K562 (cell line): ENCODE data around the gene BDH1. TPM values are rescaled to one million over a fixed set of nuclear protein-coding genes. Genes with fewer than 3 reads are reported as not detected.
"Not testable (repeated sequence)": the region's sequence is repeated elsewhere in the genome, so short reads cannot be mapped to it uniquely, and the experiment has no call there.

Source experiments
- ATAC-seq: fragments of 200-7000 bp; cut with Tn5 transposase; 3 replicates; pipeline ENCODE4 v1.9.1; 2020; ENCODE audit warnings: moderate library complexity
- BruUV-seq: library from RNA; stranded (reverse); fragments of 400-500 nt; replicated peaks from 2 replicates; lab custom pipeline; 2021; lab: Mats Ljungman, UMichigan
- CTCF ChIA-PET: fragments of 300-600 bp; formaldehyde crosslinking; extraction: SDS; loops from one replicate; lab custom pipeline; 2021; ENCODE audit warnings: low intra/inter-chr PET ratio; lab: Yijun Ruan, JAX
- POLR2A ChIA-PET: fragments of 300-600, 350-650 bp; sonication (Branson Sonifier 250); formaldehyde crosslinking; extraction: SDS; loops from one replicate; lab custom pipeline; 2021; ENCODE audit warnings: antibody characterized with exemption, inconsistent platforms; lab: Yijun Ruan, JAX
- DNase-seq, 4 experiments: peaks; one replicate each; pipeline versions ENCODE4 v3.0.0 to v3.0.0-alpha.2; 2011 to 2018; ENCODE audit warnings: low spot score in 3 of 4, mixed read lengths in 3 of 4; ENCODE audit errors: extremely low read depth in 1 of 4
- FAIRE-seq: peaks from 2 replicates; lab custom pipeline; 2011; peaks lifted over from hg19 to GRCh38; lab: Jason Lieb, UNC
- H2AFZ ChIP-seq: 2 replicates; pipeline ENCODE4 v1.6.0; 2011; ENCODE audit warnings: low read depth, low read length, control low read depth, inconsistent platforms
- H3K27ac ChIP-seq: fragments of 200-600 bp; 3 replicates; pipeline ENCODE4 v1.8.0; 2011; ENCODE audit warnings: low read depth, mild to moderate bottlenecking, control low read depth, inconsistent platforms, low read length, moderate library complexity, mixed read lengths; ENCODE audit errors: extremely low read depth
- H3K27me3 ChIP-seq, 2 experiments: fragments of 300-600 bp in 1 of 2; 2 replicates in 1 of 2; 3 replicates in 1 of 2; pipeline versions ENCODE4 v1.6.0 to v1.8.0; 2011; ENCODE audit warnings: inconsistent platforms in 2 of 2, low read length in 2 of 2, mild to moderate bottlenecking in 1 of 2, mixed read lengths in 1 of 2, moderate library complexity in 1 of 2; ENCODE audit not compliant: control insufficient read depth in 2 of 2, insufficient read depth in 2 of 2
- H3K36me3 ChIP-seq: fragments of 300-600 bp; 3 replicates; pipeline ENCODE4 v1.8.0; 2011; ENCODE audit warnings: mild to moderate bottlenecking, low read length, inconsistent platforms; ENCODE audit not compliant: control insufficient read depth, insufficient read depth
- H3K4me1 ChIP-seq, 2 experiments: fragments of 200-600 bp in 1 of 2; replicated peaks in 1 of 2; 2 replicates in 1 of 2; 3 replicates in 1 of 2; pipeline versions ENCODE4 v1.5.1 to v1.8.0; 2011; ENCODE audit warnings: inconsistent platforms in 2 of 2, low read length in 2 of 2, mild to moderate bottlenecking in 1 of 2, mixed read lengths in 1 of 2, moderate library complexity in 1 of 2; ENCODE audit not compliant: control insufficient read depth in 2 of 2, insufficient read depth in 2 of 2
- H3K4me2 ChIP-seq: 2 replicates; pipeline ENCODE4 v1.6.1; 2011; ENCODE audit warnings: low read length, control low read depth, inconsistent platforms, mixed read lengths; ENCODE audit not compliant: insufficient read depth
- H3K4me3 ChIP-seq: fragments of 200-600 bp; sonication (generic), shearing (Covaris generic); 2 replicates; pipeline ENCODE4 v1.5.1; 2016; ENCODE audit warnings: control low read depth, inconsistent platforms
- H3K79me2 ChIP-seq: fragments of 200-600 bp; 3 replicates; pipeline ENCODE4 v1.8.0; 2011; ENCODE audit warnings: low read length, inconsistent platforms; ENCODE audit not compliant: control insufficient read depth, insufficient read depth
- H3K9ac ChIP-seq, 2 experiments: 2 replicates each; pipeline versions ENCODE4 v1.6.0 to v1.6.1; 2011; ENCODE audit warnings: low read depth in 2 of 2, low read length in 2 of 2, control low read depth in 1 of 2, inconsistent platforms in 1 of 2, mild to moderate bottlenecking in 1 of 2, mixed read lengths in 1 of 2; ENCODE audit not compliant: insufficient read depth in 1 of 2
- H3K9me1 ChIP-seq: one replicate; pipeline ENCODE4 v1.6.0; 2011; ENCODE audit warnings: inconsistent platforms, mild to moderate bottlenecking, low read length, moderate library complexity; ENCODE audit not compliant: control insufficient read depth, insufficient read depth
- H3K9me3 ChIP-seq: replicated peaks from 2 replicates; pipeline ENCODE4 v1.5.1; 2011; ENCODE audit warnings: low read depth, low read length, inconsistent platforms; ENCODE audit not compliant: control insufficient read depth, insufficient read depth
- H4K20me1 ChIP-seq: replicated peaks from 2 replicates; pipeline ENCODE4 v1.6.1; 2011; ENCODE audit warnings: low read length, inconsistent platforms, mixed read lengths; ENCODE audit not compliant: control insufficient read depth, insufficient read depth
- CBFA2T3 ChIP-seq: fragments of 450-650 bp; IDR thresholded peaks from 2 replicates; pipeline ENCODE4 v1.6.1; 2017
- HDAC1 ChIP-seq, 2 experiments: fragments of 450-650 bp; IDR thresholded peaks; 2 replicates each; pipeline ENCODE4 v1.6.1; 2016 to 2017; ENCODE audit warnings: inconsistent platforms in 1 of 2, mild to moderate bottlenecking in 1 of 2, moderate library complexity in 1 of 2
- HMG20A ChIP-seq: fragments of 450-650 bp; formaldehyde crosslinking; conservative IDR thresholded peaks from 2 replicates; pipeline ENCODE4 v1.4.0; 2020; ENCODE audit warnings: mild to moderate bottlenecking, mixed read lengths
- KDM1A ChIP-seq, 2 experiments: fragments of 450-650 bp; IDR thresholded peaks; 2 replicates each; pipeline ENCODE4 v1.6.1; 2016; ENCODE audit warnings: mild to moderate bottlenecking in 2 of 2
- MEIS2 ChIP-seq: fragments of 450-650 bp; IDR thresholded peaks from 2 replicates; pipeline ENCODE4 v1.6.1; 2014; ENCODE audit warnings: mild to moderate bottlenecking; ENCODE audit not compliant: partially characterized antibody
- RCOR1 ChIP-seq, 2 experiments: IDR thresholded peaks; 2 replicates each; pipeline ENCODE4 v1.6.1; 2012; ENCODE audit warnings: low read depth in 2 of 2, low read length in 2 of 2, borderline replicate concordance in 1 of 2, improper control_type of control experiment in 1 of 2
- STAT5B ChIP-seq: fragments of 250-450 bp; sonication (Bioruptor Pico); IDR thresholded peaks from 2 replicates; pipeline ENCODE4 v1.8.0; 2021; ENCODE audit warnings: mild to moderate bottlenecking, inconsistent platforms
- WGBS: fragments of 100-300 bp; shearing (Covaris generic); methylation state at CpG from one replicate; pipeline ENCODE4 v1.1.6; 2016; ENCODE audit warnings: low coverage, mixed read lengths; ENCODE audit not compliant: insufficient coverage; ENCODE audit errors: missing lambda C conversion rate; 5-methylcytosine and 5-hydroxymethylcytosine counted together
- in situ Hi-C: fragments of 300-500 bp; cut with MboI; formaldehyde crosslinking; loops from 4 replicates; pipeline ENCODE4 v1.15.0; 2018; ENCODE audit warnings: inconsistent platforms, mixed read lengths
- intact Hi-C: fragments of 100-400 bp; cut with micrococcal nuclease; formaldehyde crosslinking; loops from 2 replicates; pipeline ENCODE4 v1.14.2; 2022
- polyA plus RNA-seq, 8 experiments: library from polyadenylated mRNA; depleted of rRNA in 4 of 8; stranded (reverse) in 5 of 8; unstranded in 3 of 8; fragments of >200 nt; fragmentation: Nextera tagmentation in 2 of 8; fragmentation: Illumina TruSeq in 1 of 8; extraction: Ambion mirVana in 2 of 8; extraction: Trizol in 1 of 8; gene quantifications; 2 replicates each; pipeline versions ENCODE4 v1.2.1 to v1.2.3, GENCODE V29; 2011 to 2014; ENCODE audit warnings: inconsistent platforms in 1 of 8, missing spikeins in 1 of 8
- total RNA-seq, 7 experiments: library from RNA; depleted of rRNA in 6 of 7; stranded (reverse); fragments of >200 nt in 6 of 7; fragmentation: Illumina TruSeq in 2 of 7; extraction: Trizol in 2 of 7; gene quantifications; 2 replicates each; pipeline versions ENCODE4 v1.2.1 to v1.2.3, GENCODE V29; 2011 to 2021; ENCODE audit warnings: low replicate concordance in 1 of 7

BDH1 gene
- total and polyA plus RNA-seq, 9 of the 15 experiments (the other 6 are each of a cell fraction or from before 2014, with no cell fraction given) = 0.07 to 0.89 (median 0.12) TPM; not detected in 3

GRCh38 chr3:197574396-197574991 lies 18.7 kb upstream of the BDH1 start:
- H4K20me1 ChIP-seq, H3K9ac ChIP-seq, ATAC-seq, H3K9me3 ChIP-seq, H3K36me3 ChIP-seq, H3K27me3 ChIP-seq, H2AFZ ChIP-seq, H3K4me3 ChIP-seq, H3K27ac ChIP-seq, intact Hi-C loops, in situ Hi-C loops, H3K9me1 ChIP-seq, DNase-seq, CTCF ChIA-PET, H3K79me2 ChIP-seq, BruUV-seq, H3K4me2 ChIP-seq, FAIRE-seq: not testable (repeated sequence)
- 0 out of 2 replicates have a peak, but pooled peaks have one; percentile 24 for TF ChIP-seq CBFA2T3
- TF ChIP-seq MEIS2 = peak; percentile 33
- peaks cover 20 to 23% of the 10 kb centered on the region in 2 experiments; a peak in 4 of 5 replicates for H3K4me1 ChIP-seq
- POLR2A ChIA-PET = interaction anchor here (0.6 to 1.6 kb wide), 3 partner anchors 16 to 578 kb away, joined by 3 to 4 read pairs (median 3); no protein-coding TSS in a partner anchor
- 9% methylated on average over 4 of the region's 4 CpGs for WGBS

GRCh38 chr3:197573048-197573767 lies 17.4 kb upstream of the BDH1 start:
- DNase-seq = peak in 1 of 4 experiments; percentile 20
- no peak overlapping the region for H3K9ac ChIP-seq
- no peak overlapping the region for H2AFZ ChIP-seq
- CTCF ChIA-PET = no interaction called here
- no peak overlapping the region for H3K27ac ChIP-seq
- H4K20me1 ChIP-seq = no peaks in the 10 kb centered on the region
- no peak overlapping the region for H3K4me3 ChIP-seq
- no peaks in the 10 kb centered on the region for H3K79me2 ChIP-seq
- WGBS = 24% methylated on average over 6 of the region's 6 CpGs
- no peak overlapping the region for H3K4me2 ChIP-seq
- no peak for ATAC-seq
- no peak for FAIRE-seq
- POLR2A ChIA-PET = interaction anchor here (0.6 to 1.1 kb wide), 4 partner anchors 14 to 267 kb away, joined by 3 read pairs; no protein-coding TSS in a partner anchor
- in situ Hi-C loops (no loop called here), intact Hi-C loops (no loop called here)
- H3K4me1 ChIP-seq = peaks cover 17 to 19% of the 10 kb centered on the region in 2 experiments; a peak in 4 of 5 replicates
- H3K9me3 ChIP-seq = no peaks in the 10 kb centered on the region
- BruUV-seq = no TSS peak
- no peaks in the 10 kb centered on the region for H3K27me3 ChIP-seq
- no peaks in the 10 kb centered on the region for H3K9me1 ChIP-seq
- H3K36me3 ChIP-seq = no peaks in the 10 kb centered on the region
- TF ChIP-seq STAT5B (CRISPR knock-in tag) = no peak
- peak; percentile 52 to 69; a peak in 2 of 4 replicates for TF ChIP-seq KDM1A (IDR thresholded peaks at IDR 0.05)
- no peak for TF ChIP-seq HMG20A
- peak in 1 of 2 experiments; percentile 85; a peak in 2 of 4 replicates for TF ChIP-seq RCOR1 (IDR thresholded peaks at IDR 0.05; ENCODE audit: borderline replicate concordance in 1 of 2, low read depth in 2 of 2, low read length in 2 of 2)
- TF ChIP-seq HDAC1 (IDR thresholded peaks at IDR 0.05) = peak in 1 of 2 experiments; percentile 47; a peak in 2 of 4 replicates
